Measurements from ENCODE around the gene ZDHHC7. TPM values are rescaled to one million over a fixed set of nuclear protein-coding genes. Genes with fewer than 3 reads are reported as not detected.

Gene ZDHHC7
- total and polyA plus RNA-seq, 9 of the 15 experiments (the other 6 are each of a cell fraction or from before 2014, with no cell fraction given): 1.7 to 49.7 (median 37.4) TPM

DNA sequence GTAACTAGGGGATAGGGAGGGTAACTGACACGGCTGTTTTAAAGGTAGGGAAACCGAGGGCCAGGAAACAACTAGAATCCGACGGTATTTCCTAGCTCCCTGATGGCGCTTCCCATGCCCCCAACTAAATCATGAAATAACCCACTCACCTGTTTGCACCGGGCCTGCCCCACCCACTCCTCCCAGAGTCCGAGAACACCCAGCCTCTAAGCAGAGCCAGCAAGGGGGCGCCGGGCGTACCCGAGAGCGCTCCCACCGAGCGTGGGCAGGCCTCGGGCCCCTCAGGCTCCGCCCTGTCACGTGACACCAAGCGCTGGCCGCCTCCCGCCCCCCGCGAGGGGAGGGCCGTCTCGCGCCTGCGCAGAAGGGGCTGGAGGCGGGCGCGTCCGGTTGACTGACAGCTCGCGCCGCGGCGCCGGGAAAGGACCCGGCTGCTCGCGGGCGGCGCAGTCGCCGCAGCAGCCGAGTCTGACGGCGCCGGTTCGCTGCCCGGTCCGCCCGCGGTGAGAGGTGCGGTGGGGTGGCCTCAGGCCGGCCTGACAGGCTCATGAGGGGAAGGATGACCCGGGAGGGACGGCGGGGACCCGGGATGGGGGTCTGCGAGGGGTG is 16.1 kb upstream of the ZDHHC7 start, which contains the start of gene KIAA0513 (continued):
- TF ChIP-seq DLX4 (CRISPR knock-in tag; IDR thresholded peaks at IDR 0.05) (no peak), MBD2 (IDR thresholded peaks at IDR 0.05; ENCODE audit: borderline replicate concordance, low read depth) (peak; percentile 58; the same call in 1 of the 2 replicates), PRMT5 (CRISPR knock-in tag; IDR thresholded peaks at IDR 0.05) (no peak), SPI1 (IDR thresholded peaks at IDR 0.05; ENCODE audit: borderline replicate concordance, low read depth, low read length) (no peak), HNRNPH1 (optimal IDR thresholded peaks at IDR 0.05; ENCODE audit: low read depth, low read length) (no peak), ZNF695 (CRISPR knock-in tag; IDR thresholded peaks at IDR 0.05) (no peak), MGA (IDR thresholded peaks at IDR 0.05) (no peak), PTBP1 (IDR thresholded peaks at IDR 0.05; ENCODE audit: low read depth, low read length) (no peak), ZNF12 (CRISPR knock-in tag; IDR thresholded peaks at IDR 0.05) (no peak)
- TF ChIP-seq, protein P1, sequence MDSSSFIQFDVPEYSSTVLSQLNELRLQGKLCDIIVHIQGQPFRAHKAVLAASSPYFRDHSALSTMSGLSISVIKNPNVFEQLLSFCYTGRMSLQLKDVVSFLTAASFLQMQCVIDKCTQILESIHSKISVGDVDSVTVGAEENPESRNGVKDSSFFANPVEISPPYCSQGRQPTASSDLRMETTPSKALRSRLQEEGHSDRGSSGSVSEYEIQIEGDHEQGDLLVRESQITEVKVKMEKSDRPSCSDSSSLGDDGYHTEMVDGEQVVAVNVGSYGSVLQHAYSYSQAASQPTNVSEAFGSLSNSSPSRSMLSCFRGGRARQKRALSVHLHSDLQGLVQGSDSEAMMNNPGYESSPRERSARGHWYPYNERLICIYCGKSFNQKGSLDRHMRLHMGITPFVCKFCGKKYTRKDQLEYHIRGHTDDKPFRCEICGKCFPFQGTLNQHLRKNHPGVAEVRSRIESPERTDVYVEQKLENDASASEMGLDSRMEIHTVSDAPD (CRISPR knock-in tag; IDR thresholded peaks at IDR 0.05): no peak

Measured in K562 (cell line).